ENCODE results near the gene TMEM205.
"Not testable (repeated sequence)": the region's sequence is repeated elsewhere in the genome, so short reads cannot be mapped to it uniquely, and the experiment has no call there.

The TMEM205 gene

DNA sequence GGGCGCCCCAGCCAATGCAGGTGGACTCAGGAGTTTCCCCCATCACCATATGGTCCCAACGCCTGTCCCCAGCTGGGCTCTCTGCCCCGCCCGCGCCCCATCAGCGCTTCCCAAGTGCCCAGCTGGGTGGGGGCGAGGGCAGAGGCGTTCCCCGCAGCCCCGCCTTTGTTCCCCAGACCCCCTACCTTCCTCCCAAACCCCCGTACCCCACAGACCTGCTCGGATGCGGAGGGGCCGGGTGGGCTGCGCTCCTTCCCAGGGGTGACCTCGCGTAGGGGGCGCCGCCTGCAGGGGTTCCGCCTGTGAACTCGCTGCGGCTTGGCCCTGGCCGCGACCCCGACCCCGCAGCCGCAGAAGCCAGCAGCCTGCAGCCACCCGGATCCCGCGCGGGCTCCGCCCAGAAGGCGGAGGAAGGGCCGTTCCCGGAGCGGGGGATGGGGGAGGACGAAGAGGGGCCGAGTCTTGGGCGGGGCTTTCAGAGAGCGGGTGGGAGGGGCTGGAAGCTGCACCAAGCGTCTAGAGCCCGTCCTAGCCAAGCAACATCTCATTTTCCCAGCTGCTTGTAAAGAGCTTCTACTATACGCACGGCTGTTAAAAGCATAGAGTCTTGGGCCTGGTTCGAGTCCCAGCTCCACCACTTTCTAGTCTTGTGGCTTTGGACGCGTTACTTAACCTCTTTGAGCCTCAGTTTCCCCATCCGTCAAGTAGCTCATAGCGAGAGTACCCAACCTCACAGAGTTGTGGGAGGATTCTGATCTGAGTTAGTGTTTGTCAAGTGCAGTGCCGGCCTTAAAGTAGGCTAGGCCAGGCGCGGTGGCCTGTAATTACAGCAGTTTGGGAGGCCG lies 6.6 kb downstream of the TMEM205 start, which contains the start of gene RAB3D:
RAB3D (minus strand) TSS at position 404 of the 845 bp plus-strand sequence. CDS start 2,258 bp downstream, outside the sequence.
- peak; percentile 48 to 61 for DNase-seq (ENCODE audit: low read depth in 2 of 2)

DNA sequence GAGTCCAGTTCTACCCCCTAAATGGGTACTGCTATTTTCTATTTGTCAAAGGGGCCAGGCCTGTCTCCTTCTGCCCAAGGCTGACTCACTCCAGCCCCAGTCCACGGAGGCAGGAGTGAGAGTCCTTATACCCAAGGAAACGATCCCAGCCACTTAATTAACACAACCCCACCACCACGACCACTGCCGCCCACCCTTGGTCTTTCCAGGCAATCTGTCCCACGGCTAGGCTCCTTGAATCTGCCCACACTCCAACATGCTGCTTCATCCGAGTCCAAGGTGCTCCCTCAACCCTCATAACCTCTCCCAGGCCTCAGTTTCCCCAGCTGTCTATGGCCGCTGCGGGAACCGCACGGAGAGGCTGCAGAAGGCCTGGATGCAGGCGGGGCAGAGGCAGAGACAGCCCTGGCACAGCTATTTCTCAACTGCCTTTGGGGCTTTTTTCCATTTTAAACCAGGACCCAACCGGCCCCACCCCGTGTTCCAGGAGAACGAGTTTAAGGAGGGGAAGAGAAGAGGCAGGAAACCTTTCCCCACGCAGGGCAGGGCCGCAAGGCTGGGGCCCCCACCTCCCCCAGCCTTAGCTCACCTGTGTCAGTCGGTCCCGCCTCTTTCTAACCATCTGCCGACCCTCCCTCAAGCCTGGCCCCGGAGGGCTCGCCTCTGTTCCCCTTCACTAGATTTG lies 7.4 kb downstream of the TMEM205 start:
- no peak for DNase-seq (ENCODE audit: low read depth in 2 of 2)

DNA sequence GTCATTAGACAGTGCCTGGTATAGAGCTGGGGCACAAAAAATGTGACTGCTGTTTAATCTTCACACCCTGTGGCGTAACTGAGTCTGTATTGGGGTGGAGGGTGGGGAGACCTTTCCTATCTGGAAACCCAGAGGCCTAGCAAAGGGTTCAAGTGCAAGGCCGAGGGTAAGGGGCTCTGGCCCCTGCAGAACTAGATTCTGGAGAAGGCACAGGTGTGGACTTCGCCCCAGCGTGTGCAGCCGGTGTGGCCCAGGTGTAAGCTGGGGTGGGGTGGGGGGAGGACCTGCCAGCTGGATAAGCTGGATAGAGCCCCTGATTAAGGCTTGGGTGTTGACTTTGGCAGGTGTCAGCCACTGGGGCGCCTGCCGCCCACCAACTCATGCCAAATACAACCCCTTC lies 7.9 kb downstream of the TMEM205 start:
- no peak for DNase-seq (ENCODE audit: low read depth in 2 of 2)

DNA sequence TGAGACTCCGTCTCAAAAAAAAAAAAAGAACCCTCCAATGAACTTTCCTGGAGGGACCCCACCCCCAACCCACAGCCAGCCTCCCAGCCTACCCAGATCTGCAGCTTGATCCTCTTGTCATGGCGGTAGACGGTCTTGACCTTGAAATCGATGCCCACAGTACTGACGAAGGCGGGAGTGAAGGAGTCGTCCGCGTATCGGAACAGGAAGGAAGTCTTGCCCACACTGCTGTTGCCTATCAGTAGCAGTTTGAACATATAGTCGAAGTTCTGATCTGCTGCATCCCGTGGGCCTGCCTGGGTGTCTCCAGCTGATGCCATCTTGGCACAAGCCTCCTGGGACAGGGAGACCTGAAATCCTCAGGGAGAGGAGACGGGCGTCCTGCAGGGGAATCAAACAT lies 9.0 kb downstream of the TMEM205 start:
- DNase-seq (ENCODE audit: low read depth in 2 of 2), result no peak

DNA sequence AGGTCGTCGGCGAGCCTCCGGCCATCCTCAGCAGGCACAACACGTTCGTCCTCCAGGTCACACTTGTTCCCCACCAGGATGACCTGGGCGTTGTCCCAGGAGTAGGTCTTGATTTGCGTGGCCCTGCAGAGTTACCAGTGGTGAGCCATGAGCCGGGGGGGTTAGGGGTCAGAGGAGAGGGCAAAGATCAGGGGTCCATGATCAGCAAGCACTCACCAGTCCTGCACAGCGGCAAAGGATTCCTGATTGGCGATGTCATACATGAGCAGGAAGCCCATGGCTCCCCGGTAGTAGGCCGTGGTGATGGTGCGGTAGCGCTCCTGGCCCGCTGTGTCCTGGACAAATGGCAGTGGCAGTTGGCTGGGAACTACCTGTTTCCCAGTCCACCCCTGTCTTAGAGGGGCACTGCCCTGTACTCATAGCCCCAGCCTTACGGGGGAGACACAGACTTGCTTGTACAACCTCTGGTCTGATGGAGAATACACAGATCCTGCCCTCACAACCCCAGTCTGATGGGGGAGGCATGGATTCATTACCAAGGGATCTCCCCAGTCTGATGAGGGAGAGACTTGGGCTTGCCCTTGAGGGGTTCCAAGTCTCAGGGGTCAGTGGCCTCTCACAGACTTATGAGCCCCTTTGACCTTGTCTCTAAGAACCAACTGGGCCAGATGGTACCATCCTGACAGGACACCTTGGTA lies 10.5 kb downstream of the TMEM205 start:
- no peak for DNase-seq (ENCODE audit: low read depth in 2 of 2)

DNA sequence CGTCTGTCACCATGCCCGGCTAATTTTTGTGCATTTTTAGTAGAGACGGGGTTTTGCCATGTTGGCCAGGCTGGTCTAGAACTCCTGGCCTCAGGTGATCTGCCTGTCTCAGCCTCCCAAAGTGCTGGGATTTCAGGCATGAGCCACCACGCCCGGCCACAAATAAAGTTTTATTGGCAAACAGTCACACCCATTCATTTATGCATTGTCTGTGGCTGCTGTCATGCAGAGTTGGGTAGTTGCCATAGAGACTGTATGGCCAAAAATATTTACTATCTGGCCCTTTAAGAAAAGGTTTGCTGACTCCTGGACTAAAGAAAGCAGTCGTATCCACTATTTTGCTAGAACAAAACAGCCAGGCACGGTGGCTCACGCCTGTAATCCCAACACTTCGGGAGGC lies 12.2 kb downstream of the TMEM205 start:
- not testable (repeated sequence) for DNase-seq (ENCODE audit: low read depth in 2 of 2)

DNA sequence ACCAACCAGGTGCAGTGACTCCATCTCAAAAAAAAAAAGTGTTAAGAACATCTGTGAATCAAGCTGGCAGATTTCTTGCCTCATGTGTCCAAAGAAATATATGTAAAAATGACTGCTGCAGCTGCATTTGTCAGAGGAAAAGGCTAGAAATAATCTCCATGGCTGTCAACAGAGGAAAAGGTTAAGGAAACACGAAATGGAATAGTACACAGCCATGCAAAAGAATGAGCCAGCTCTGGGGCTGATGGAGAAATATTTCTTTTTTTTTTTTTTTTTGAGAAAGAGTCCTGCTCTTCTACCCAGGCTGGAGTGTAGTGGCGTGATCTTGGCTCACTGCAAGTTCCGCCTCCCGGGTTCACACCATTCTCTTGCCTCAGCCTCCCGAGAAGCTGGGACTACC lies 13.2 kb downstream of the TMEM205 start:
- DNase-seq (ENCODE audit: low read depth in 2 of 2), result no peak

DNA sequence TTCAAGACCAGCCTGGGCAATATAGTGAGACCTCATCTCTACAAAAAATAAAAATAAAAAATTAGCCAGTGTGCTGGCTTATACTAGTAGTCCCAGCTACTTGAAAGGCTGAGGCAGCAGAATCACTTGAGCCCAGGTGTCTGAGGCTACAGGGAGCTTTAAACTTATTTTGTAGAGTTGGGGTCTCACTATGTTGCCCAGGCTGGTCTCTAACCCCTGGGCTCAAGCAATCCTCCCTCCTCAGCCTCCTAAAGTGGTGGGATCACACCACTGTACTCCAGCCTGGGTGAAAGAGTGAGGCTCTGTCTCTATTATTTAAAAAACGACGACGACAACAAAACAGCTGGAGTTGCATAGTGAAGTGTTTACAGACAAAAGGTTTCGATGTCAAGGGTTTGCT lies 14.6 kb downstream of the TMEM205 start:
- DNase-seq (ENCODE audit: low read depth in 2 of 2), result no peak

DNA sequence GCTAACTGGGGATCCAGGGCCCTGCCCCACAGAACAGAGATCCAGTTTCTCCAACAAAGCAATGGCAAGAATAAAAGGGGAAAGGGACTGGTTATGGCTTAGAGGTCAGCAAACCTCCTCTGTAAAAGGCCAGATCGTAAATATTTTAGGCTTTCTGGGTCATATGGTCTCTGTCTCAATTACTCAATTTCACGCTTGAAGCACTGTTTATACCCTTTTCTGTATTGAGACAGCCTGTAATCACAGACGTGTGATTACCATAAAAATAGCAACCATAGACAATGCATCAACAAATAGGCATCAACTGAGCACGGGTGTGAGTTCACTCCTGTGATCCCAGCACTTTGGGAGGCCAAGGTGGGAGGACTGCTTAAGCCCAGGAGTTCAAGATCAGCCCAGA lies 15.9 kb downstream of the TMEM205 start:
- DNase-seq (ENCODE audit: low read depth in 2 of 2), result no peak

DNA sequence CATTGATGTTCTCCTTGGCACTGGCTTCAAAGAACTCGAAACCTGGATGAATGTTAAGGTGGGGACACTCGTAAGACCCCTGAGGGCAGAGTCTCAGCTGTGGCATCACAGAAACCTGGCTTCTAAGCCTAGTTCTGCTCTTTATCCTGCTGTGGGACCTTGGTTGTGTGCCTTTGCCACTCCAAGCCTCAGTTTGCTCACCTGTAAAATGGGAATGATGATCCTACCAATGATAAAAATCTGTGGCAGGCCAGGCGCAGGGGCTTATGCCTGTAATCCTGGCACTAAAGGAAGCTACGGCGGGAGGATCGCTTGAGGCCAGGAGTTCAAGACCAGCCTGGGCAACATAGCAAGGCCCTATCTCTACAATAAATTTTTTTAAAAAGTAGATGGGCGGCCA lies 20.5 kb downstream of the TMEM205 start:
- no peak for DNase-seq (ENCODE audit: low read depth in 2 of 2)

DNA sequence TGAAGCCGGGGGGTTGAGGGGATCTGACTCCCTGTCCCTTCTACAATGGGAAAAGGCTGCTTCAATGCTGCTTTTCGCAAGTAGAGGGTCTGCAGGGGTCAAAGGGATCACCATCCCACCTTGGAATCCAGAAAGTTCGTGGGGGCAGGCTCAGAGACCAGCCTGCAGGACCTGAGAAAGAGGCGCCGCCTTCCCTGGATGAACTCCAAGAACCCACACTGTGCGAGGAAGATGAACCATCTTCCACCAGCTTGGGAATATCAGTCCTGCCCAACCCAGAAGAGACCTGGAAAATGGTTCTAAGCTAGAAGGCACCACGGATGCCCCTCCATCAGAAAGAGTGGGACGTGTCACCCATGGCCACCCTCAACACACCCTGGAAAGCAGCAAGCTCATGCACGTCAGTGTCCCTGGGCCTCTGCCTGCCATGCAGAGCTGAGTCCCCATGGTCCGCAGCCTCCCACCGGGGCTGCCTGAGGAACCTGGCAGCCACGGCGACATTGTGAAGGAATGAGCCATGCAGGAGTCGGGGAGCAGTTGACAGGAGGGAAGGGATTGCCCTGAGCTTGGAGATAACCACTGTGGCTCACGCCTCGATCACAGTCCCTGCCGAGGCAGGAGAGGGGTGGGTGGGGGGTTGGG lies 21.2 kb downstream of the TMEM205 start:
- no peak for DNase-seq (ENCODE audit: low read depth in 2 of 2)

DNA sequence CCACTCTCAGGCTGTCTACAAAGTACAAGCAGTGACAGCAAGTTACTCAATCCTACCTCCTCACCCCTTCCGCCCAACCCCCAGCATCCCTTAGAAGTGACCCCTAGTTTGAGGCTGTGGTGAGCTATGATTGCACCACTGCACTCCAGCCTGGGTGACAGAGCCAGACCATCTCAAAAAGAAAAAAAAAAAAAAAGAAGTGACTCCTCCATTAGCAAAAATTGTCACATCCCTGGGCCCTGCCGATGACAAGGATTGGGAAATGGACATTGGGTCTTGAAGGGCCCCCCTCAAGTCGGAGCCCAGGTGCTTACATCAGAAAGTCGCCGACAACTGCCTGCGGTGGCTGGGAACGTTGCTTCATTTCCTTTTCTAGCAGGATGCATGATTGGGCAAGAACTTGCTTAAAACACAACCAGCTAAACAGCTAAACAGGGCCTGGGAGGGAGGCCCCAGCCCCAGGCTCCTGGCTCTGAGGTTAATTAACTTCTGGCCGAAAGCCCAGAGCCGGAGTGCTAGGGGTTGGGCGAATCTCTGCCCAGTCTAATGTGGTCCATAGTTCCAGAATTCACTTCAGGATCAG lies 21.9 kb downstream of the TMEM205 start:
- DNase-seq (ENCODE audit: low read depth in 2 of 2), result no peak

DNA sequence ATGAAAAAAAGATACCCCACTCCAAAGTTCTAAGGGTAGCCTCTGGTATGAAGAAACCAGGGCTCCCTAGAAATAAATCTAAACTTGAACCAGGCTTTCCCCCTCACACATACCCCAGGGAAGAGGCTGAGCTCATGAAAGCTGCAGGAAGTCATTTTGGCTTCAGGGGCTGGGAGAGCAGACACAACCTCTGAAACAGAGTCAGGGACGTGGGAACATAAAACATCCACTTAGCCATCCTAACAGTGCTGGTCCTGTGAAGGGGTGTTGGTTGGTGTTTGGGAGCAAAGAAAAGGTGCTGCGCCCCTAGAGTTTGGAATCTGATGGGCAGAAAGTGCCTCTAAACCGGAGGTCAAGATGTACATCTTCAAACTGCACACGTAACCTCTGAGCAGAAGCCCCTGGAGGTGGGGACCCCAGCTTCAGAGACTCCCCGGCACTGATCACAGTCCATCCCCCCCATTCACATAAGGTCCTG lies 22.4 kb downstream of the TMEM205 start:
- no peak for DNase-seq (ENCODE audit: low read depth in 2 of 2)

DNA sequence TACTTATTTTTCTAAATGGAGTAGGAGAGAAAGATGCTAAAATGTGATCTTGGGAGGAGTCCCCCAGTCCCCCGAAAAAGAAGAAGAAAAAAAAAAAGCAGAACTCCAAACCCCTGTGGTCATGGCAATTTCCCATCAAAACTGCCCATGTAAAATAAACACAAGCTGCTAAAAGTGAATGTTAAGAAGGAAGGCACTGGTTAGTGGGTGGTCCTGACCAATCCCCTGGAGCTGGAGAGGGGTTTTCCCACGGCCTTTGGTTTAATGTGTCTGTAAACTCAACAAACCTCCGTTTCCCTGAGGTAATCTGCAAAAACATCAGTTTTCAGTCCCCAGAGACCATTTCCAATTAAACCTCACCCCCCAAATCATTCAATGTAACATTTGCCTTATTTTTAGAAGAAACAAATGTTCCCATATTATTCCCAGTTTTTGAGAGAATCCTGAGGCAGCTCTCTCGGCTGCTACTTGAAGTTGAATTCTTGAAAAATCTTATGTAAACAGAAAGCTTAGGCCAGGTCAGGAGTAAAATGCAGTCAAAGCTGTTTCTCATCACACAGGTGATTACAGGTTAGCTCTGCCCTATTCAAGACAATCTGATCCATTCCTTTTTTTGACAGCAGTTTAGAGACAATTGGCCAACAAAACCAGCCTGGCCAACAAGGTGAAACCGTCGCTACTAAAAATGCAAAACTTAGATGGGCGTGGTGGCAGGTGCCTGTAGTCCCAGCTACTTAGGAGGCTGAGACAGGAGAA lies 23.6 kb downstream of the TMEM205 start:
- DNase-seq (ENCODE audit: low read depth in 2 of 2), result no peak

DNA sequence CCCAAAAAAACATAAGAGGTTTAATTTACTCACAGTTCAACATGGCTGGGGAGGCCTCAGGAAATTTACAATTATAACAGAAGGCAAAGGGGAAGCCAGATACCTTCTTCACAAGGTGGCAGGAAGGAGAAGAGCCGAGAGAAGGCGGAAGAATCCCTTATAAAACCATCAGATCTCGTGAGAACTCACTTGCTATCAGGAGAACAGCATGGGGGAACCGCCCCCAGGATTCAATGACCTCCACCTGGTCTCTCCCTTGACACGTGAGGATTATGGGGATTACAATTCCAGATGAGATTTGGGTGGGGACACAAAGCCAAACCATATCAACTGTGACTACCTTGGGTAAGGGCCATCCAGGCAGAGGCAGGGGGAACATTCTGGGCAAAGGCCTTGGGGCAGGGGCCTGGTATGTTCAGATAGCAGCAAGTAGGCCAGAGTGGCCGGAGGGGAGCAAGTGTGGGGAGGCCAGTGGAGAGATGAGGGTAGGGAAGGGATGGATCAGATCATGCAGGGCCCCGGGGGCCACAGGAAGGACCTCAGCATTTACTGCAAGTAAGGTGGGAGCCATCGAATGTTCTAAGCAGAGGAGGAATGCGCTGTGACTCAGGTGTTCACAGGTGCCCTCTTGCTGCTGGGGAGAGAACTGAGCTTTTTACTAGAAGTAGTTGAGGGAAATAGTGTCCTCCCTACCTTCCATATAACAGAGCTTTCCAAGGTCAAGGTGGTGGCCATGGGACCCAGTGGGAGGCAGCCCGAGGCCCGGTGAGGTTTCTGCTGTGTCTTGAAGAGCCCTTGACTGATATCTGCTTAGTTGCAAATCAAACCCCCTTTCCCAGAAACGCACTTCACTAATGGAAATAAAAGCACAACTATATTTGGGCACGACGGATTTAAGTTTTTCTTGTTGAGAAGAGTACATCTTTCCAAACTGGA lies 24.6 kb downstream of the TMEM205 start:
- no peak for DNase-seq (ENCODE audit: low read depth in 2 of 2)

DNA sequence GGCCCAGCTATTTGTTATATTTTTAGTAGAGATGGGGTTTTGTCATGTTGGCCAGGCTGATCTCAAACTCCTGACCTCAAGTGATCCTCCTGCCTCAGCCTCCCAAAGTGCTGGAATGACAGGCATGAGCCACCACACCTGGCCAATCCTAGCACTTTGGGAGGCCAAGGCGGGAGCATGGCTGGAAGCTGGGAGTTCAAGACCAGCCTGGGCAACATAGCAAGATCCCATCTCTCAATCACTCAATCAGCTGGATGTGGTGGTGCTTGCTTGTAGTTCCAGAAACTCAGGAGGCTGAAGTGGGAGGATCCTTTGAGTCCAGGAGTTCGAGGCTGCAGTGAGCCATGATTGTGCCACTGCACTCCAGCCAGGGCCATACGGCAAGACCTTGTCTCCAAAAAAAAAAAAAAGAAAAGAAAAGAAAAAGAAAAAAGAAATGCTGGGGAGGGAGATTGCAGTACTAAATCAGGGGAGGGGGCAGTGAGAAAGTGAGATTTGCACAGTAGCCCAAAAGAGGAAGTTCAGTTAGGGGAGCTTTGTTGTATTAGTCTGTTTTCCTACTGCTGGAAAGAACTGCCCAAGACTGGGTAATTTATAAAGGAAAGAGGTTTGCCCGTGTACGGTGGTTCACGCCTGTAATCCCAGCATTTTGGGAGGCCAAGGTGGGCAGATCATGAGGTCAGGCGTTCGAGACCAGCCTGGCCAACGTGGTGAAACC lies 25.6 kb downstream of the TMEM205 start:
- DNase-seq (ENCODE audit: low read depth in 2 of 2), result not testable (repeated sequence)

DNA sequence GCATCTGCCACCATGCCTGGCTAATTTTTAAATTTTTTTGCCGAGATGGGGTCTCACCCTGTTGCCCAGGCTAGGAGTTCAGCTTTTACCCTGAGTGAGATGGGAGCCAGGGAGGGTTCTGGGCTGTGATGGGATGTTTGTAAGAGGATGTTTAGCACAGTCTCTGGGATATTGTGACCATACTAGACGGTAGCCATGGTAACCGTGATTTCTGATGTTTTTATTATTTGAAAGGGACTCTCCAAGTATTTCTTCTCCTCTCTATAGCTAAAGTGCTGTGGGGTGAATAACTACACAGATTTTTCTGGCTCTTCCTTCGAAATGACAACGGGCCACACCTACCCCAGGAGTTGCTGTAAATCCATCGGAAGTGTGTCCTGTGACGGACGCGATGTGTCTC lies 39.7 kb downstream of the TMEM205 start:
- DNase-seq (ENCODE audit: low read depth in 2 of 2), result no peak

DNA sequence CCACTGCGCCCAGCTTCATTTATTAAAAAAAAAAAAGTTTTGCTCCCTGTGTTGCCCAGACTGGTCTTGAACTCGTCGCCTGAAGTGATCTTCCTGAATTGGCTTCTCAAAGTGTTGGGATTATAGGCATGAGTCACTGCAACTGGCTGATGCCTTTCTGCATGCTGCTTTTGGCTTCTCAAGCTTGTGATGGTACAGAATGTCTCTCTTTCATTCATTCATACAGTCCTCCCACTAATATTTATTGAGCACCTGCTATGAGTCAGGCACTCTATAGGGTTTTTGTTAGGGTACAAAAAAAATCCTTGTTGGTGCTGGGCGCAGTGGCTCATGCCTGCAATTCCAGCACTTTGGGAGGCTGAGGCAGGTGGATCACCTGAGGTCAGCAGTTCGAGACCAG lies 41.1 kb downstream of the TMEM205 start:
- no peak for DNase-seq (ENCODE audit: low read depth in 2 of 2)

DNA sequence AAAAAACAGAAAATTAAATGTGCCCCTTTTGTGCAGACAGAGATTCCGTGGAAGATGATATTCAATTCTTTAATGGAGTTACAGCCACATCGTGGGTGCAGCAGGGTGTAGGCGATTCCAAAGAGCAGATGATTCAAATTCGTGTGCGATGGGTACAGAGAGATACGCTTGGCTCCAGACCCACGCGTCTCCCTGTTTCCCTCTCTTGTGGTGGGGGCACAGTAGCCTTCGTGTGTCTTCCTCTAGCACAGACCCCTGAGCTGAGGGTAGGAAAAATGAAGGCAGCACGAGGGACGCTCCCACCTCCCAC lies 45.3 kb downstream of the TMEM205 start:
- no peak for DNase-seq (ENCODE audit: low read depth in 2 of 2)

Measured in stimulated activated CD8-positive, alpha-beta memory T cell treated with anti-CD3 and anti-CD28 coated beads, Interleukin-7, amount 100 ng/mL, for 1 hour (primary cell).